IgD-negative memory B cell (primary cell): ENCODE data around the gene VAMP1. TPM values are rescaled to one million over a fixed set of nuclear protein-coding genes. Genes with fewer than 3 reads are reported as not detected.

ENCODE experiments used
- H3K27ac Mint-ChIP-seq, 3 donors: one replicate each; pipeline ENCODE4 v1.8.0; 2020 to 2022; ENCODE audit warnings: mild to moderate bottlenecking in 3 of 3, mixed read lengths in 3 of 3, moderate library complexity in 1 of 3
- H3K27me3 Mint-ChIP-seq: one replicate; pipeline ENCODE4 v1.8.0; 2021; ENCODE audit warnings: mixed read lengths
- H3K36me3 Mint-ChIP-seq: one replicate; pipeline ENCODE4 v1.8.0; 2020; ENCODE audit warnings: mild to moderate bottlenecking, mixed read lengths
- H3K4me1 Mint-ChIP-seq, 3 donors: one replicate each; pipeline ENCODE4 v1.8.0; 2020 to 2022; ENCODE audit warnings: mixed read lengths in 3 of 3, mild to moderate bottlenecking in 1 of 3
- H3K4me3 Mint-ChIP-seq, 4 donors: one replicate each; pipeline ENCODE4 v1.8.0; 2020 to 2022; ENCODE audit warnings: mild to moderate bottlenecking in 4 of 4, mixed read lengths in 4 of 4, moderate library complexity in 3 of 4
- H3K9me3 Mint-ChIP-seq, 3 donors: one replicate each; pipeline ENCODE4 v1.8.0; 2020 to 2021; ENCODE audit warnings: mixed read lengths in 3 of 3, mild to moderate bottlenecking in 1 of 3
- polyA plus RNA-seq: library from polyadenylated mRNA; unstranded; fragments of 300-500 nt; fragmentation: Illumina TruSeq; gene quantifications from one replicate; pipeline ENCODE4 v1.2.3, GENCODE V29; 2021

The VAMP1 gene
- polyA plus RNA-seq, 1 donor from 2014 or later, result 8.1 TPM

GRCh38 chr12:6450091-6450868 lies 20.2 kb downstream of the VAMP1 start:
- Mint-ChIP-seq H3K4me3 (peak overlapping the region; percentile 63 to 97 (median 94)), H3K27me3 (no peaks in the 10 kb centered on the region), H3K9me3 (no peaks in the 10 kb centered on the region), H3K27ac (peak overlapping the region; percentile 97 to 99 (median 99)), H3K4me1 (peaks cover 31 to 57% (median 54%) of the 10 kb centered on the region in 3 donors), H3K36me3 (peaks cover 11% of the 10 kb centered on the region)

GRCh38 chr12:6444704-6445688 lies 25.5 kb downstream of the VAMP1 start, which contains the start of gene CD27:
Gene CD27 (plus strand): TSS chr12:6444955. CDS start chr12:6445096, 141 bp downstream.
- Mint-ChIP-seq H3K4me1 (peaks cover 41 to 48% (median 46%) of the 10 kb centered on the region in 3 donors), H3K27ac (peak within 1 kb of the TSS; percentile 79 to 99 (median 93)), H3K9me3 (no peaks in the 10 kb centered on the region)

GRCh38 chr12:6444031-6444430 lies 26.4 kb downstream of the VAMP1 start:
- Mint-ChIP-seq H3K9me3 (no peaks in the 10 kb centered on the region), H3K27me3 (no peaks in the 10 kb centered on the region), H3K27ac (peak overlapping the region; percentile 79 to 99 (median 89)), H3K4me3 (peak overlapping the region; percentile 81 to 98 (median 97)), H3K4me1 (peaks cover 41 to 48% (median 46%) of the 10 kb centered on the region in 3 donors), H3K36me3 (peaks cover 2% of the 10 kb centered on the region)

More at GRCh38 chr12:6444704-6445688, 25.5 kb downstream of the VAMP1 start, which contains the start of gene CD27:
- H3K36me3 Mint-ChIP-seq, result peaks cover 3% of the 10 kb centered on the region
- no peaks in the 10 kb centered on the region for H3K27me3 Mint-ChIP-seq
- H3K4me3 Mint-ChIP-seq, result peak within 1 kb of the TSS; percentile 81 to 98 (median 97)

GRCh38 chr12:6443361-6443983 lies 27.0 kb downstream of the VAMP1 start:
- no peaks in the 10 kb centered on the region for H3K9me3 Mint-ChIP-seq
- peaks cover 41 to 48% (median 47%) of the 10 kb centered on the region in 3 donors for H3K4me1 Mint-ChIP-seq
- peaks cover 2% of the 10 kb centered on the region for H3K36me3 Mint-ChIP-seq
- H3K27me3 Mint-ChIP-seq, result no peaks in the 10 kb centered on the region
- H3K4me3 Mint-ChIP-seq, result peak overlapping the region; percentile 81 to 98 (median 97)
- H3K27ac Mint-ChIP-seq, result peak overlapping the region; percentile 79 to 99 (median 89)

- Mint-ChIP-seq H3K4me1 (peaks cover 38 to 43% (median 41%) of the 10 kb centered on the region in 3 donors), H3K4me3 (peak overlapping the region; percentile 55 to 97 (median 89)), H3K27ac (peak overlapping the region; percentile 79 to 99 (median 89)), H3K9me3 (no peaks in the 10 kb centered on the region), H3K27me3 (no peaks in the 10 kb centered on the region), H3K36me3 (no peaks in the 10 kb centered on the region)
These were observed 27.6 kb downstream of the VAMP1 start for GRCh38 chr12:6442836-6443235.

GRCh38 chr12:6440391-6440790 lies 30.1 kb downstream of the VAMP1 start:
- Mint-ChIP-seq H3K9me3 (no peaks in the 10 kb centered on the region), H3K4me3 (no peak overlapping the region), H3K4me1 (peaks cover 21 to 26% (median 26%) of the 10 kb centered on the region in 3 donors), H3K27ac (no peak overlapping the region), H3K27me3 (no peaks in the 10 kb centered on the region), H3K36me3 (no peaks in the 10 kb centered on the region)

- Mint-ChIP-seq H3K4me1 (peaks cover 19 to 24% (median 20%) of the 10 kb centered on the region in 3 donors), H3K27ac (no peak overlapping the region), H3K4me3 (no peak overlapping the region), H3K36me3 (no peaks in the 10 kb centered on the region), H3K9me3 (no peaks in the 10 kb centered on the region), H3K27me3 (no peaks in the 10 kb centered on the region)
These were observed 32.1 kb downstream of the VAMP1 start for GRCh38 chr12:6438345-6438744.

- Mint-ChIP-seq H3K36me3 (no peaks in the 10 kb centered on the region), H3K27ac (no peak overlapping the region), H3K9me3 (no peaks in the 10 kb centered on the region), H3K4me3 (no peak overlapping the region), H3K4me1 (peaks cover 20 to 23% (median 21%) of the 10 kb centered on the region in 3 donors), H3K27me3 (no peaks in the 10 kb centered on the region)
These were observed 32.9 kb downstream of the VAMP1 start for GRCh38 chr12:6437586-6437985.

GRCh38 chr12:6435961-6436715 lies 34.3 kb downstream of the VAMP1 start:
- H3K27me3 Mint-ChIP-seq, result no peaks in the 10 kb centered on the region
- H3K9me3 Mint-ChIP-seq, result no peaks in the 10 kb centered on the region
- no peak overlapping the region for H3K4me3 Mint-ChIP-seq
- no peaks in the 10 kb centered on the region for H3K36me3 Mint-ChIP-seq
- H3K4me1 Mint-ChIP-seq, result peaks cover 18 to 22% (median 22%) of the 10 kb centered on the region in 3 donors
- H3K27ac Mint-ChIP-seq, result peak overlapping the region in 1 of 3 donors; percentile 10

GRCh38 chr12:6434205-6435140 lies 36.0 kb downstream of the VAMP1 start:
- Mint-ChIP-seq H3K27ac (peak overlapping the region in 2 of 3 donors; percentile 31 to 62), H3K4me1 (peaks cover 30 to 38% (median 33%) of the 10 kb centered on the region in 3 donors), H3K9me3 (no peaks in the 10 kb centered on the region), H3K36me3 (no peaks in the 10 kb centered on the region), H3K4me3 (peak overlapping the region in 3 of 4 donors; percentile 52 to 93 (median 84)), H3K27me3 (no peaks in the 10 kb centered on the region)

DNA sequence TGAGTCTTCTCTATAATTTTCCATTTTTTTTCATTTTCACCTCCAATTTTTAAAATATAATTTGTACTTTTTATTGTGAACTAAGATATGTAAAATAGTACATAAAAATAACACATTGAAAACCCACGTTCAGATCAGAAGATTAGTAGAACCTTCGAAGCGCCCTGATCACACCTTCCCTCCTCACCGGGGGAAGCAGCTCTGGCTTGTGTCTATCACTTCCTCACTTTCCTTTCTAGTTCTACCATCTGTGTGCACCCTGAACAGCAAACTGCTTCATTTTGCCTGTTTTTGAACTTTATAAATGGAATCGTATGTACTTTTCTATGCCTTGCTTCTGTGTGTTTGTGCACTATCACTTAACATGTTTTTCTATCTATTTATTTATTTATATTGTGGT lies 37.5 kb downstream of the VAMP1 start:
- H3K36me3 Mint-ChIP-seq, result no peaks in the 10 kb centered on the region
- H3K4me1 Mint-ChIP-seq, result peaks cover 35 to 43% (median 38%) of the 10 kb centered on the region in 3 donors
- peak overlapping the region; percentile 58 to 65 (median 62) for H3K27ac Mint-ChIP-seq
- H3K4me3 Mint-ChIP-seq, result peak overlapping the region in 2 of 4 donors; percentile 82 to 85
- H3K27me3 Mint-ChIP-seq, result no peaks in the 10 kb centered on the region
- H3K9me3 Mint-ChIP-seq, result no peaks in the 10 kb centered on the region

DNA sequence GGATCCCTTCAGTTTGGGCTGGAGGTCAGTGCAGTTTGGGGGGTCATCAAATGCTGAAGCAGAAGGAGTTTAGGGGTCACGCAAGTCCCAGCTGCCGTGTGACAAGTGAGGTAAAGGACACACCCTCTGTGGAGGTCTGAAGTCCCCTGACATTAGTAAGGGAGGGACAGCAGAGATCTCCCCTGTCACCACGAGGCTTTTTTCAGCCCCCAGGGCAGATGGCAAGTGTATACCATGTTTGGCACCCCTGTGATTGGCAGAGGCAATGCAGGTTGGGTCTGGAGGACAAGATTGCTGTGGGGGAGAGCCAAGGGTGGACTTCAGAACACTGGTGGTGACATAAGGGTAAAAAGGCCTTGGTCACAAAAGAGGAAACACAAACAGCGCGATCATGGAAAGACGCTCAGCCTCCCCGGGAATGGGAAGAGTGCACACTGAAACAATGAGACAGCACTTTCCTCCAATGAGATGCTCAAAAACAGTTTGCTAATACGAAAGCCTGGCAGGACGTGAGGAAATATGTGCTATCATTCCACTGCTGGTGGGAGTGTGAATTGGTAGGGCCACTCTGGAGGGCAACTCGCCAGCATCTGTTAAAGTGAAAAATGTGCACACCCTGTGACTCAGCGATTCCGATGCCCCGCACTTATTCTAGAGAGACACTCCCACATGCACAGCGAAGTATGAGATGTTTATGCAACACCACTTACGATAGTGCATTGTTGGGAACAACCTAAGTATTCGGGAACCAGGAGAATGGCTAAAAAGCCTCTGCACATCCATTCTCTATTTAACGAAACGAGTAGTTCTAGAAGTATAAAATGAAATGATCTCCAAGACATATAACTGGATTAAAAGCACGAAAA lies 40.1 kb downstream of the VAMP1 start:
- no peaks in the 10 kb centered on the region for H3K27me3 Mint-ChIP-seq
- H3K9me3 Mint-ChIP-seq, result no peaks in the 10 kb centered on the region
- H3K4me1 Mint-ChIP-seq, result peaks cover 47 to 63% (median 55%) of the 10 kb centered on the region in 3 donors
- peaks cover 3% of the 10 kb centered on the region for H3K36me3 Mint-ChIP-seq
- H3K4me3 Mint-ChIP-seq, result peak overlapping the region in 3 of 4 donors; percentile 32 to 90 (median 72)
- H3K27ac Mint-ChIP-seq, result peak overlapping the region; percentile 57 to 92 (median 67)
